HG03175 (cell line): ENCODE data around the gene NCAM1.
A peak's percentile ranks its signal among the peaks of the same experiment; 100 is the strongest.
"Not testable (repeated sequence)": the region's sequence is repeated elsewhere in the genome, so short reads cannot be mapped to it uniquely, and the experiment has no call there.

ENCODE experiments used
- ATAC-seq: cut with Tn5 transposase; IDR thresholded peaks from one replicate; pipeline ENCODE4 v1.9.1; 2021; ENCODE audit warnings: mild to moderate bottlenecking, moderate library complexity; ENCODE audit not compliant: unreplicated experiment

NCAM1 gene

GRCh38 chr11:113293936-113294335, 332.7 kb downstream of the NCAM1 start:
- no peak for ATAC-seq

- ATAC-seq = no peak
Measured at GRCh38 chr11:113295993-113296392, 334.8 kb downstream of the NCAM1 start.

- ATAC-seq = no peak
Measured at GRCh38 chr11:113296447-113297205, 335.4 kb downstream of the NCAM1 start.

- ATAC-seq = not testable (repeated sequence)
Measured at GRCh38 chr11:113298496-113298895, 337.3 kb downstream of the NCAM1 start.

GRCh38 chr11:113304916-113305315, 343.7 kb downstream of the NCAM1 start:
- no peak for ATAC-seq

DNA sequence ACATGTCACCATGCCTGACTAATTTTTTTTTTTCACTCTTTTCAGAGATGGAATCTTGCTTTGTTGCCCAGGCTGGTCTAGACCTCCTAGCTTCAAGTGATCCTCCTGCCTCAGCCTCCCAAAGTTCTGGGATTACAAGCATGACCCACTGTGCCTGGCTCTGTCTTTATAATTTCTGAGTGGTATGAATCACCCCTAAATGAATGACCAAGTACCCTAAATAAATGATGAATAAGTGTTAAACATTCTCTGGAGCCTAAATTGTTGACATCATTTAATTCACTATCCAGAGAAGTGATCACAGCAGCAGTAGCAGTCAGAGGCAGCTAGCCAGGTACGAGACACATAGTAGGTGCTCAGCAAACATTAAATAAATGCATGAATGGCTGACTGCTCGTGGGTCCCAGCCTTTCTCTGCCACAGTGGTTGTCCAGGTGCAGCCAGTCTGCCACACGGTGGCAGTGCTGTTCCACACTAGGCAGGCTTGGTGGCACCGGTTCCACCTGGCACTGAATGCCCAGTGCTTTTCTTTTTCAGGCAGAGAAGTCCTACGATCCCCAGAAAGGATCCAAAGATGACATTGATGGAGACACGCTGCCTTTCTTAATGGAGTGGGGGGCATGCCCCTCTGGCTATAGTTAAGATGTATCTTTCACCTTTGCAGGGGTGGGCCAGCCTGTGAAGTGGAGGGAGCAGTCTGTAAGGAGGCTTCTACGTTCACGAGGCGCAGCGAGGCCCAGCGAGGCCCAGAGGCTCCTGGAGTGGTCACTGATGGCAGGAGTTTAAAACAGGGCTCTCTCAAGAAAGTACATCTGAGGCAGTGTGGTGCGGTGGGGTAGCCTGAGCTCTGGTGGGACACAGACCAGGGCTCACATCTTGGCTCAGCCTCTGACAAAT, 344.5 kb downstream of the NCAM1 start:
- peak; percentile 91 for ATAC-seq

- no peak for ATAC-seq
Measured at GRCh38 chr11:113308601-113309000, 347.4 kb downstream of the NCAM1 start.

GRCh38 chr11:113311536-113311935, 350.3 kb downstream of the NCAM1 start:
- ATAC-seq = no peak

GRCh38 chr11:113313601-113314000, 352.4 kb downstream of the NCAM1 start:
- ATAC-seq = no peak

GRCh38 chr11:113314065-113314388, 352.8 kb downstream of the NCAM1 start:
- ATAC-seq = no peak

GRCh38 chr11:113314389-113315301, 353.4 kb downstream of the NCAM1 start, which contains the start of gene TTC12:
Gene TTC12, plus strand, starts transcription at chr11:113314583. Its CDS starts 1,675 bp downstream, at chr11:113316258.
- ATAC-seq = peak; percentile 98

- ATAC-seq = no peak
Measured at GRCh38 chr11:113315811-113316210, 354.6 kb downstream of the NCAM1 start.

DNA sequence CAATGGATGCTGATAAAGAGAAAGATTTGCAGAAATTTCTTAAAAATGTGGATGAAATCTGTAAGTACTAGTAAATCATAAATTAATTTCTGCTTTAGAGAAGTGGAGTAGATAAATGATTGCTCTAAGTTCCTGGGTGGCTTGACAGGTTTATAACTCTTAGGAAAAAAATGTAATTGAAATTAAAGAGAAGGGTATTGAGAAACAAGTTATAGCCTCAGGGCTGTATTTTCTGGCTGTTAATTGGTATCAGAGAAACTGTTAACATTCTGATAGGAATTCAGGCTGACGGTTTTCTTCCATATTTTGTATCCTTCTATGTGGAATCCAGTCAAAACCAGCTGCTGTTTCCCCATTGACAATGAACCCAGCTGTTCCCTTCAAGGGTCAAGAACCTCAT, 355.0 kb downstream of the NCAM1 start:
- no peak for ATAC-seq

- no peak for ATAC-seq
Measured at GRCh38 chr11:113317339-113317738, 356.1 kb downstream of the NCAM1 start.

DNA sequence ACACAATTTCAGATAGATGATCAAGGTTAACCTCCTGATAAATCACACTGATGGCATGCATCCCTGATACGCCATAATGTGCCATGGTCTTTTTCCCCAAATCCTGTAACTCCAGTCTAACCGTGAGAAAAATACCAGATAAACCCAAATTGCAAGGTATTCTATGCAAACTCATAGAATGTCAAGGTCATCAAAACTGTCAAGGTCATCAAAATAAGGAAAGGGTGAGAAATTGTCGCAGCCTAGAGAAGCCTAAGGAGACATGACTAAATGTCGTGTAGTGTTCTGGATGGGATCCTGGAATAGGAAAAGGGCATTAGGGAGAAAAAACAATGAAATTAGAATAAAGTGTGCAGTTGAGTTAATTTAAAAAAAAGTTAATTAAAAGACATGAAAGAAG, 357.9 kb downstream of the NCAM1 start:
- ATAC-seq = no peak

- no peak for ATAC-seq
Measured at GRCh38 chr11:113322158-113322557, 360.9 kb downstream of the NCAM1 start.

GRCh38 chr11:113324250-113324649, 363.0 kb downstream of the NCAM1 start:
- ATAC-seq = no peak
